Measurements from ENCODE around the gene SLC11A1. TPM values are rescaled to one million over a fixed set of nuclear protein-coding genes. Genes with fewer than 3 reads are reported as not detected.

Gene SLC11A1
- total RNA-seq, 2 donors from 2014 or later, result 122 to 190 TPM

DNA sequence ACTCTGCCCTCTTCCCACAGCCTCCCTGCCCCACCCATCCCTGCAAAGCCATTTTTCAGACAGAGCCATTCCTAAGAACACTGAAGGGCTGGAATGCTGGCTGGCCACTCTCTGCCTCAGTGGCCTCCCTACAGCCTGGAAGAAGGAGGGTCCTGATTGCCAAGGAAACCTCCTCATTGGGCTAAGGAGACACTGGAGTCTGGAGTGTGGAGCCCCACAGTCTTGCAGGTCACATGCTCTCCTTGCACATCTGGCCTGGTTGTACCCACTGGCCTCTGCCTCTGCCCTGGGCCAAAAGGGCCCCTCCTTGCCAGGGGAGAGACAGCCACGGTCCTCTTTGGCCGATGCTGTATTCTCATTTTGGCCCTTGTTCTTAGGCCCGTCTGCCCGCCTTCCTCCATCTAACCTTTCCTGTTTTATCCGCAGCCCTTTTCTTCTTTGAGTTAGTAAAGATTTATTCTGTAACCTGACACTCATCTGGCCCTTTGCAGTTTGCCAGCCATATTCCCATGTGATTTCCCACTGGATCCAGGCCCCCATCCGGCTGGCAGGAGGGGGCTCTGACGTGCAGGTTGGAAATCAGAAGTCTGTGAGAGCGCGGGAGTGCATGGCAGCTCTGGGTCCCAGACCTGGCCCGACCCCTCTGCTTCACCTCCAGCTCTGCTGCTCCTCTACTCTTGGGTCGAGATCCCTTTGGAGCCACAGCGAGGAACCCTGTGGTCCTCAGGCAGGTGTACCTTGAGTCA lies 36.4 kb upstream of the SLC11A1 start:
- peak overlapping the region; percentile 92 to 93 for H3K27ac ChIP-seq
- no peaks in the 10 kb centered on the region for H3K36me3 ChIP-seq
- H3K27me3 ChIP-seq (replicated peaks; ENCODE audit: insufficient read depth), result no peaks in the 10 kb centered on the region
- DNase-seq (ENCODE audit: low spot score) (no peak), ATAC-seq (ENCODE audit: insufficient number of reproducible peaks, low FRiP score, low read depth) (peak; percentile 20)
- peak overlapping the region; percentile 1 for H3K4me3 ChIP-seq
- H3K9me3 ChIP-seq, result no peaks in the 10 kb centered on the region
- TF ChIP-seq, protein P1, sequence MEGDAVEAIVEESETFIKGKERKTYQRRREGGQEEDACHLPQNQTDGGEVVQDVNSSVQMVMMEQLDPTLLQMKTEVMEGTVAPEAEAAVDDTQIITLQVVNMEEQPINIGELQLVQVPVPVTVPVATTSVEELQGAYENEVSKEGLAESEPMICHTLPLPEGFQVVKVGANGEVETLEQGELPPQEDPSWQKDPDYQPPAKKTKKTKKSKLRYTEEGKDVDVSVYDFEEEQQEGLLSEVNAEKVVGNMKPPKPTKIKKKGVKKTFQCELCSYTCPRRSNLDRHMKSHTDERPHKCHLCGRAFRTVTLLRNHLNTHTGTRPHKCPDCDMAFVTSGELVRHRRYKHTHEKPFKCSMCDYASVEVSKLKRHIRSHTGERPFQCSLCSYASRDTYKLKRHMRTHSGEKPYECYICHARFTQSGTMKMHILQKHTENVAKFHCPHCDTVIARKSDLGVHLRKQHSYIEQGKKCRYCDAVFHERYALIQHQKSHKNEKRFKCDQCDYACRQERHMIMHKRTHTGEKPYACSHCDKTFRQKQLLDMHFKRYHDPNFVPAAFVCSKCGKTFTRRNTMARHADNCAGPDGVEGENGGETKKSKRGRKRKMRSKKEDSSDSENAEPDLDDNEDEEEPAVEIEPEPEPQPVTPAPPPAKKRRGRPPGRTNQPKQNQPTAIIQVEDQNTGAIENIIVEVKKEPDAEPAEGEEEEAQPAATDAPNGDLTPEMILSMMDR (IDR thresholded peaks at IDR 0.05), result no peak
- peaks cover 30 to 39% of the 10 kb centered on the region in 2 donors for H3K4me1 ChIP-seq (ENCODE audit: control insufficient read depth in 1 of 2, low read depth in 2 of 2)

DNA sequence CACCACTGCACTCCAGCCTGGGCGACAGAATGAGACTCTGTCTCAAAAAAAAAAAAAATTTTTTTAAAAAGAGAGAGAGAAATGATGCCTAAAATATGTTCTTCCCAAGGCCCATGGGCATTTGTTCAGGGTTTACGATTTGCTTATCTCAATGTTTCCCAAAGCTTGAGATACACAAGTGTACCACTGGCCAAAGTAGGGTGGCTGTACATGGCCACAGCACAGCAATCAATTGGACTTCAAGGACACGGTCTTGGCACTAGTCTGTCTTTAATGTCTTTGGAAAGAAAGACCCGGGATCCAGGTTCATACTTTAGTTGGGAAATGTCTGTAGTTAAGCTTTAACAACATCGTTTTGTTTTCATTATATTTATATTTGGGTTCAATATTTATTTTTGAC lies 34.9 kb upstream of the SLC11A1 start:
- DNase-seq (ENCODE audit: low spot score) (no peak), ATAC-seq (ENCODE audit: insufficient number of reproducible peaks, low FRiP score, low read depth) (no peak)
- TF ChIP-seq, protein P1 (IDR thresholded peaks at IDR 0.05), result no peak
- Histone ChIP-seq H3K9me3 (peaks cover 2% of the 10 kb centered on the region), H3K27ac (no peak overlapping the region), H3K36me3 (no peaks in the 10 kb centered on the region), H3K4me1 (ENCODE audit: control insufficient read depth in 1 of 2, low read depth in 2 of 2) (peaks cover 30 to 39% of the 10 kb centered on the region in 2 donors), H3K27me3 (replicated peaks; ENCODE audit: insufficient read depth) (no peaks in the 10 kb centered on the region), H3K4me3 (no peak overlapping the region)

DNA sequence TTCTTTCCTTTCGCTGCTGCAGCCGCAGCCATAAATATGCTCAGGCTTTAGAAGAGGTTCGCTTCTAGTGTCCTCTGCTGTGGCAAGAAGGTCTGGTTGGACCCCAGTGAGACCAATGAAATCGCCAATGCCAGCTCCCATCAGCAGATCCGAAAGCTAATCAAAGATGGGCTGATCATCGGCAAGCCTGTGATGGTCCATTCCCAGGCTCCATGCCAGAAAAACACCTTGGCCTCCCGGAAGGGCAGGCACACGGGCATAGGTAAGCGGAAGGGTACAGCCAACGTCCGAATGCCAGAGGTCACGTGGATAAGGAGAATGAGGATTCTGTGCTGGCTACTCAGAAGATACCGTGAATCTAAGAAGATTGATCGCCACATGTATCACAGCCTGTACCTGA lies 28.0 kb upstream of the SLC11A1 start:
- Histone ChIP-seq H3K27me3 (replicated peaks; ENCODE audit: insufficient read depth) (no peaks in the 10 kb centered on the region), H3K9me3 (peaks cover 2% of the 10 kb centered on the region), H3K4me3 (no peak overlapping the region), H3K4me1 (ENCODE audit: control insufficient read depth in 1 of 2, low read depth in 2 of 2) (peaks cover 0 to 15% of the 10 kb centered on the region in 2 donors), H3K27ac (no peak overlapping the region), H3K36me3 (no peaks in the 10 kb centered on the region)
- TF ChIP-seq, protein P1 (IDR thresholded peaks at IDR 0.05), result no peak
- ATAC-seq (ENCODE audit: insufficient number of reproducible peaks, low FRiP score, low read depth) (no peak), DNase-seq (ENCODE audit: low spot score) (no peak)

DNA sequence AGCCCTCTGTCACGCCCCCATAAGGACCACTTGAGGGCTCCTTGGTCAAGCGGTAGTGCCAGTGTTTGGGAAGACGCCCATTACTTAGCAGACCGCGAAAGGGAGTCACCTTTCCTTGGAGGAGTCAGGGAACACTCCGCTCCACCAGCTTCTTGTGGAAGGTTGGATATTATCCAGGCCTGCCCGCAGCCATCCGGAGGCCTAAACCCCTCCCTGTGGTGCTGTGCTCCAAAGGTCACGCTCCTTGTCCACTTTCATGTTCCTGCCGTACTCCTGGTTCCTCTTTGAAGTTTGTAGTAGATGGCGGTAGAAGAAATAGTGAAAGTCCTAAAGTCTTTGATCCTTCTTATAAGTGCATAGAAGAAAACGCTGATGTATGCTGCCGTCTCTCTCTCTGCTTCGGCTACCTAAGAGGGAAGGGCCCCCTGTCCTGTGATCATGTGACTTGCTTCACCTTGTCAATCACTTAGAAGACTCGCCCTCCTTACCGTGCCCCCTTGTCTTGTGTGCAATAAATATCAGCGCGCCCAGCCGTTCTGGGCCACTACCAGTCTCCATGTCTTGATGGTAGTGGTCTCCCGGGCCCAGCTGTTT lies 27.1 kb upstream of the SLC11A1 start:
- H3K4me3 ChIP-seq, result no peak overlapping the region
- no peak for ATAC-seq (ENCODE audit: insufficient number of reproducible peaks, low FRiP score, low read depth)
- H3K4me1 ChIP-seq (ENCODE audit: control insufficient read depth in 1 of 2, low read depth in 2 of 2), result peaks cover 0 to 15% of the 10 kb centered on the region in 2 donors
- TF ChIP-seq, protein P1 (IDR thresholded peaks at IDR 0.05), result no peak
- H3K27me3 ChIP-seq (replicated peaks; ENCODE audit: insufficient read depth), result no peaks in the 10 kb centered on the region
- no peaks in the 10 kb centered on the region for H3K36me3 ChIP-seq
- H3K9me3 ChIP-seq, result peaks cover 2% of the 10 kb centered on the region
- H3K27ac ChIP-seq, result no peak overlapping the region
- DNase-seq (ENCODE audit: low spot score), result no peak

DNA sequence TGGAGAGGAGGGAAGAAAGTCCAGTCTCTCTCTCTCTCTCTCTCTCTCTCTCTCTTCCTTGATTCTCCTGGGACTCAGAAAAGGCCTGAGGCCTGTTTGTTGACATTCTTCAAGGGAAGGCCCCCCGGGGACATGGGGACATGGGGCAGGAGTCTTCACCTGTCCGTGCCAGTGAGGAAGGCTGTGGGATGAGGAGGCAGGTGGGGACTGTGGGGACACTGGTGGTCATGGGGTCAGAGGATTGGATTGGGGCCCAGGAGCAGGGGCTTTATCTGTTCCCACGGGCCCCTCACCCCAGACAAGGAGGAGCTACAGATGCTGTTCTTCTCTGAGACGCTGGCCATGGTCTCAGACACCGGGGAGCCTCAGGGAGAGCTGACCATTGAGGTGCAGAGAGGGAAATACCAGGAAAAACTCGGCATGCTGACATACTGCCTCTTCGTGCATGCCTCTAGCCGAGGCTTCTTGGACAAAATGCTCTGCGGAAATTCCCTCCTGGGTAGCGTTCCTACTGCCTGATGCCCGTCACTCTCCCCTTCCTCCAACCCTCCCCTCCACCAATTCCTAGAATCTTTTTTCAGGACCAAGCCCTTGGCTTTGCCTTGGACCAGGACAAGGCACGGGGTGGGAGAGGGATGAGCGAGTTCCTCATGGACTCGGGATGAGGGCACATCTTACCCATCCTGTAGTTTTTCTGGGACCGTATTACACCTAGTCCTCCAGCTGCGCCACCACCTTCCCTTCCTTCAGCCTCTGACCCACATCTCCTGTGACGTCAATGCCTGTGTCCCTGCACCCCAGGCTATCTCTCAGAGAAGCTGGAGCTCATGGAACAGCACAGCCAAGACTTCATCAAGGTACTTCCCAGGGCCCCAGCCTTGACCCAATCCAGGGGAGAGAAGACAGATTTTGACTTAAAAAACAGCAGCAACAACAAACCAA lies 24.6 kb upstream of the SLC11A1 start:
- no peaks in the 10 kb centered on the region for H3K36me3 ChIP-seq
- H3K27ac ChIP-seq, result no peak overlapping the region
- no peak for DNase-seq (ENCODE audit: low spot score)
- no peak for ATAC-seq (ENCODE audit: insufficient number of reproducible peaks, low FRiP score, low read depth)
- H3K9me3 ChIP-seq, result no peaks in the 10 kb centered on the region
- TF ChIP-seq, protein P1 (IDR thresholded peaks at IDR 0.05), result no peak
- peaks cover 0 to 15% of the 10 kb centered on the region in 2 donors for H3K4me1 ChIP-seq (ENCODE audit: control insufficient read depth in 1 of 2, low read depth in 2 of 2)
- H3K27me3 ChIP-seq (replicated peaks; ENCODE audit: insufficient read depth), result no peaks in the 10 kb centered on the region
- H3K4me3 ChIP-seq, result no peak overlapping the region
